Retinal pigment epithelial cell (primary cell): ENCODE measurements around the gene CNIH3.
A peak's percentile ranks its signal among the peaks of the same experiment; 100 is the strongest.

Experiments used
- DNase-seq: peaks from one replicate; pipeline ENCODE4 v3.0.0-alpha.2; 2010; ENCODE audit warnings: low read depth
- H3K4me3 ChIP-seq: 2 replicates; pipeline ENCODE4 v1.5.1; 2011; ENCODE audit warnings: mild to moderate bottlenecking, low read length, control low read depth, moderate library complexity
- TF ChIP-seq, protein P1 (sequence below): conservative IDR thresholded peaks from 2 replicates; pipeline ENCODE4 v1.5.1; 2011; ENCODE audit warnings: low read depth, low read length, control low read depth, inconsistent platforms

Gene CNIH3

DNA sequence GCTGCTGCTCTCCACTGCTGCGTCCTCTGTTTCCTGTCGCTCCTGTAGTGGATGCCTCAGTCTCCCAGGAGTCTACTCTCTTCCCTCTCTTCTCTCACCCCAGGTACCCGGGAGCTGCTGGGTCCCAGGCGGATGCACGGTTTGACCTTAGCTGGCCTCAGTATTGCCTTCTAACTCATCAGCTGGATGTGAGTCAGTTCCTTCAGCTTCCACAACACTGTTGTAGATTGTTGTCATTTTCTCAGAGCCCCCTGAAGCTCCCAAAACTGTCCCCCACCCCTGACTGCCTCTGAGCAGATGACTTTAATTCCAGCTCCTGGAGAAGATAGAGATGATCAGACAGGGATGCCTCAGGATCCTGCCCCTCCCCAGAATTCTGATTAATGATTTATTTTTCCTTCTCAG is 7.2 kb downstream of the CNIH3 start:
- TF ChIP-seq, protein P1, sequence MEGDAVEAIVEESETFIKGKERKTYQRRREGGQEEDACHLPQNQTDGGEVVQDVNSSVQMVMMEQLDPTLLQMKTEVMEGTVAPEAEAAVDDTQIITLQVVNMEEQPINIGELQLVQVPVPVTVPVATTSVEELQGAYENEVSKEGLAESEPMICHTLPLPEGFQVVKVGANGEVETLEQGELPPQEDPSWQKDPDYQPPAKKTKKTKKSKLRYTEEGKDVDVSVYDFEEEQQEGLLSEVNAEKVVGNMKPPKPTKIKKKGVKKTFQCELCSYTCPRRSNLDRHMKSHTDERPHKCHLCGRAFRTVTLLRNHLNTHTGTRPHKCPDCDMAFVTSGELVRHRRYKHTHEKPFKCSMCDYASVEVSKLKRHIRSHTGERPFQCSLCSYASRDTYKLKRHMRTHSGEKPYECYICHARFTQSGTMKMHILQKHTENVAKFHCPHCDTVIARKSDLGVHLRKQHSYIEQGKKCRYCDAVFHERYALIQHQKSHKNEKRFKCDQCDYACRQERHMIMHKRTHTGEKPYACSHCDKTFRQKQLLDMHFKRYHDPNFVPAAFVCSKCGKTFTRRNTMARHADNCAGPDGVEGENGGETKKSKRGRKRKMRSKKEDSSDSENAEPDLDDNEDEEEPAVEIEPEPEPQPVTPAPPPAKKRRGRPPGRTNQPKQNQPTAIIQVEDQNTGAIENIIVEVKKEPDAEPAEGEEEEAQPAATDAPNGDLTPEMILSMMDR = no peak
- DNase-seq = no peak
- no peak overlapping the region for H3K4me3 ChIP-seq

DNA sequence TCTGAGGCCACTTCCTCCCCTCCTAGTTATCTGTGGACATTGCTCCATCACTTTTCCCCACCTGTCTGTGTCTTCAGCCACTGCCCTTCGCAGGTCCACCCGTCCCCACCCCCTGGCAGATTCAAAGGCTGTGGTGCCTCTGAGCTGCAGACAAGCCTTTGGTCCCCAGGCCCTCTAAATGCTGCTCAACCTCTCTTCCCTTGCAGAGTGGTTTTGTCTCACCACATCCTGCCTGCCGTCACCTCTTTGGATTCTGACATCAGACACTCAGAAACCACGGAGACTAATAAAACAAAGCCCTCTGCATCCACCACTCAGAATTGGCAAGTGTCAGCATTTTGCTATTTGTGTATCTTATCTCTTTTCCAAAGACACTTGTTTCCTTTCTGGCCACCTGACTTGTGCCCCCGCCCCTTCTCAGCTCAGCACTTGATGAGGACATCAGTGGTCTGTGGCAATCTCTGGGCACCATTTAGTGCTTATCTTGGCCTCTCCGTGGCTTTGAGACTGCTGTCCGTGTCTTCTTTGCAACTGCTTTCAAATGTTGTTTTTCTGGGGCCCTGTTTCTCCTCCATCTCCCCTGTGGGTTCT is 7.7 kb downstream of the CNIH3 start:
- H3K4me3 ChIP-seq = no peak overlapping the region

DNA sequence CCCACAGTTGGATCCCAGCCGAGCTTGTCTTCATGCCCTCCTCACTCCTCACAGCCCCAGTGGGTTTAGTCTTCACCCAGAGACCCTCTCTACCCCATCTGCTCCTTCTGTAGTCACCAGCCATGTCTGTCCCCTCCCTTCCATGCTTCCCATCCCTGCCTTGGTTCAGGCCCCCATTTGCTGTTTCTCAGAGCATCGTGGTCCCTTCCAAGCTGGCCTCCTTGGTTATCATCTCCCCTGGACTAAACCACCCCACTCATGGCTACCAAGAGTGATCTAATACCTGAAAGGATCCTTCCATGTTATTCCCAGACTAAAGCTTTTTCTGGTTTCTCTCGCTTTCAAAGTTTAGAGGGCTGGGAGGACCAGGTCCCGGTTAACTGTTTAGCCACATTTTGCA is 8.3 kb downstream of the CNIH3 start:
- TF ChIP-seq, protein P1 = no peak
- no peak for DNase-seq
- H3K4me3 ChIP-seq = no peak overlapping the region

More for the DNA sequence above, 7.7 kb downstream of the CNIH3 start:
- TF ChIP-seq, protein P1 = no peak
- DNase-seq = no peak

DNA sequence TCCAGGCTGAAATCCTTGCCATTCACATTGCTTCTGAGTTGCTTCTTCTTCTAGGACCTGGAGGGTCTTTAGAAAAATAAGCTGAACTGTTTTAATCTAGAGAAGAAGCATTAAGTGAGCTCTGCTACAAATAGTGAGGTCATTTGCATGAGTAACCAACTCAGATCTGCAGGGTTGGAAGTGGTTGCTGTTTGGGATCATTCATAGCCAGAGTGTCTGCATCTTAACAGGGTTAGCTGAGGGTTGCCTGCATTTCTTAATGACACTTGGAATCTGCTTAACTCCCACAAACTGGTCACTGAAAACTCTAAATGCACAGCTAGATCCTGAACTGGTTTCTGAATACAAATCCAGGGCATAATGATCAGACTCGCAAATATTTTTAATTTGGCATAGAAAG is 9.9 kb downstream of the CNIH3 start:
- TF ChIP-seq, protein P1 = no peak
- no peak overlapping the region for H3K4me3 ChIP-seq
- DNase-seq = peak; percentile 79

DNA sequence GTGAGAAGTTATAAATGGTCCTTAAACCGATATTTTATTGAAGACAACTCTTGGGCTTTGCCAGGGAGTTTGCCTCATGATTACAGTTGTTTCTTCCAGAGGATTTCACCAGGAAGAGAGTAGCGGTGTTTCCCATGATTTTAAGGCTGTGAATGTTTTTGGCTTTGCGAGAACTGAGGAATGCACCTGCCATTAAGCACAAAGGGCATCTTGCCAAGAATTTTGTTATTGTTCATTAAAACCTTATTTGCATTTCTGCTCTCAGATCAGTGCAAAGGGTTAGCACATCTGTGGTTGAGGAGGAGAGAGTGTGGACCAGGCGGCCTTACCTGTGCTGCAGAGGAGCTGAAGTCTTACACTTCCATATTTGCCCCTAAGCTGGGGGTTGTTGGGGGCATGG is 13.8 kb downstream of the CNIH3 start:
- H3K4me3 ChIP-seq = no peak overlapping the region
- no peak for DNase-seq
- TF ChIP-seq, protein P1 = no peak

DNA sequence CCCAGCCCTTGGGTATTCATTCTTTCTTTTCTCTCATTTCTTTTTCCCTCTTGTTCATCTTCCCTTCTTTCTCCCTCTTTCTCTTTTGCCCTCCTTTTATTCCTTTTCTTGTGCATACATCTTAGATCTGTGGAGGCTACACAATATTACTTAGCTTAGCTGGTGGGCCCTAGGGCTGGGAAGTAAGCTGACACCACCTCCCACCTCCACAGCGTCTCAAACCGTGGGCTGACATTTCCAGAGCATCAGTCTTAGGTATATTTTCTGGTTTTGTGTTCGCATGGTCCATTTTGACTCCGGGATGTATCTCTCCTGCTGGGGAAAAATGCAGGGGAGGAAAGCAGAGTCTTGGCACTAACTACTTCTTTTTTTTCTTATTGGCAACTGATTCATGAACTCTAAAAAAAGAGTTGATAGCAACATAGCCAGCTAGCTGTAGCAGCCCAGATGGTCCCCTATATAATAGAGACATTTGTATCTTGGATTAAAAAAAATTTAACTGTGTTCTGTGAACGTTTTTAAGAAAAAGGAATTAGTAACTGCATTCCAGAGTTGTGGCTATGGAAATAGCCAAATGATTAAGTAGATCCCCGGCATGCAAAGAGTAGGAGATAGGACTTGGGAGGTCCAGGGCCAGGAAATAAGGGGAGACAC is 15.5 kb downstream of the CNIH3 start:
- TF ChIP-seq, protein P1 = no peak
- no peak for DNase-seq
- no peak overlapping the region for H3K4me3 ChIP-seq

DNA sequence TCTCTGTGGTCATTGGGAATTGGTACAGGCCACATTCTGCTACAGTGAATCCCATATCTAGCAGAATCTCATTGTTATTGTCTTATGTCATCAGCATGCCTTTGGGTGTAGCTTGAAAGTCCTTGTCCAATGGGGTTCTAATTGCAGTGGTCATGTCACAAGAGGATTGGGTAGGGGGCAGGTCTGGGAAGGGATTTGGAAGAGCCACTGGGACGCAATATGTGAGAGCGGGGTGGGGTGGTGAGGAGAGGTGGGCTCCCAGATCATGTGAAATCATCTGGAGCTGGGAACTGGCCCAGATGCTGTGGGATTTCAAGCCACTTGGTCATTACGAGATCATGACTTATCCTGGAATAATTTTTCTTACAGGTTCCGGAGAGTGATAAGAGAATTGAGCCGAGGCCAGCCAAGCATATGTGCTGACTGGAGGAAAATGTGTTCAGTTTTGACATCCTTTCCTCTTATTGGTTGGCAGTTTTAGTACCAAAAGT is 16.3 kb downstream of the CNIH3 start:
- peak; percentile 82 for DNase-seq
- TF ChIP-seq, protein P1 = no peak
- H3K4me3 ChIP-seq = no peak overlapping the region
